ENCODE measurements around the gene STAC. TPM values are rescaled to one million over a fixed set of nuclear protein-coding genes. Genes with fewer than 3 reads are reported as not detected.
"Not testable (repeated sequence)": the region's sequence is repeated elsewhere in the genome, so short reads cannot be mapped to it uniquely, and the experiment has no call there.

STAC gene
- total and polyA plus RNA-seq, 4 donors: 4.5 to 27.9 (median 7.3) TPM

DNA sequence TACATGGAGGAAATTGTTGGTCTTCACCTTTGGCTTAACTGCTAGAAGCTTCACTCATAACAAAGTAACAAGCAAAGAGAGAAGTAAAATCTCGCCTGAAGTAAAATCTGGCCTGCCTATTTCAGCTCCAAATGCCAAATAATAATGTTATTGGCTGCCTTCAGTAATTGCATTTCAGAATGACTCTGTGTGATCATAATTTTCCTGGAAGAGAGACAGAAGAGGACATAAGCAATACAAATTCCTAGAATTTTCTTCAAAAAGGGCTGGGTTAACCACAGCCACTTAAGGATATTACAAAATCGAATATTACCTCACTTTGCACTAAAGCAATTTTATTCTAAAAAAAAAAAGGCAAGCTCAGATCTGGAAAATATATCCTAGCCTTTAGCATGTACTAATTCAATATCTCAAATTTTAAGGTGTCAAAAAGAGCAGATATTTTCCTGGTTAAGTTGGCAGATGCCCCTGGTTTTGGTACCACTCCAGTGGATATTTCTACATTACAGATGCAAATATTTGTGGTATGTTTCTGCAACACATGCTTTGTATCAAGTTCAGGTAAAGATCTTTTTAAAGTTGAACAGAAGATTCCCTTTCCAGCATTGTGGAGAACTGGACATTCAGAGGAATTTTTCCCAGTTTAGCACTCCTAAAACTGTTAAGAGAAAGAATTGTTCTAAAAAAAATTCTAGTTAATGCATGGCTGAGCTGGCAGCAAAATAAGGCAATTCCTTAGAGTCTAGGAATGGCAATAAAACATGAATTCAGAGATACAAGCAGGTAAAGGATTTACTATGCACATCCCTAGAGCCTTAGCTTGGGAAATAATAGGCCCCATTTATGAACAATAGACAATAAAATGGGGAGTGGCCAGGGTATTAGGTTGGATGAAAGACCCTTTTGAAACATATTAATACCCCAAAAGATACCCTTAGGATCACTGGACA, 116.7 kb downstream of the STAC start:
- no CpG with 5 or more reads among the region's 2 CpGs for WGBS (ENCODE audit: insufficient coverage)
- peak in 1 of 6 donors; percentile 38 for DNase-seq (ENCODE audit: low read depth in 4 of 6, low spot score in 6 of 6)
- no peak overlapping the region for H3K27ac ChIP-seq (ENCODE audit: low read depth, low read length)

DNA sequence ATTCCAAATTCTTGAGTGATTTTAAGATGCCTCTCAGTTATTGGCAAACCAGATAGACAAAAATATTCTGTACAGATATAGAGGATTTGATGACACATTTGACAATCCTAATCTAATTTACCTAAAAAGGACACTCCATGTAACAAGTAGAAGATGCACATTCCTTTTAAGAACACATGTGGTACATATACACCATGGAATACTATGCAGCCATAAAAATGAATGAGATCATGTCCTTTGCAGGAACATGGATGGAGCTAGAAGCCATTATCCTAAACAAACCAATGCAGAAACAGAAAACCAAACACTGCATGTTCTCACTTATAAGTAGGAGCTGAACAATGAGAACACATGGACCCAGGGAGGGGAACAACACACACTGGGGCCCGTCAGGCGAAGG, 119.7 kb downstream of the STAC start:
- not testable (repeated sequence) for H3K36me3 ChIP-seq (ENCODE audit: control insufficient read depth, insufficient read depth, low read length); H3K4me1 ChIP-seq (ENCODE audit: control insufficient read depth, insufficient read depth, low read length); H3K27ac ChIP-seq (ENCODE audit: low read depth, low read length); H3K9me3 ChIP-seq (ENCODE audit: control insufficient read depth, insufficient read depth, low read length); DNase-seq (ENCODE audit: low read depth in 4 of 6, low spot score in 6 of 6); H3K27me3 ChIP-seq (ENCODE audit: control insufficient read depth, insufficient read depth, low read length); H3K4me3 ChIP-seq (ENCODE audit: low read depth, low read length)
- no CpG with 5 or more reads among the region's 2 CpGs for WGBS (ENCODE audit: insufficient coverage)

More for the DNA sequence above, 116.7 kb downstream of the STAC start:
- no peaks in the 10 kb centered on the region for H3K27me3 ChIP-seq (ENCODE audit: control insufficient read depth, insufficient read depth, low read length)
- no peak overlapping the region for H3K4me3 ChIP-seq (ENCODE audit: low read depth, low read length)
- no peaks in the 10 kb centered on the region for H3K4me1 ChIP-seq (ENCODE audit: control insufficient read depth, insufficient read depth, low read length)
- H3K36me3 ChIP-seq (ENCODE audit: control insufficient read depth, insufficient read depth, low read length): no peaks in the 10 kb centered on the region
- H3K9me3 ChIP-seq (ENCODE audit: control insufficient read depth, insufficient read depth, low read length): no peaks in the 10 kb centered on the region

DNA sequence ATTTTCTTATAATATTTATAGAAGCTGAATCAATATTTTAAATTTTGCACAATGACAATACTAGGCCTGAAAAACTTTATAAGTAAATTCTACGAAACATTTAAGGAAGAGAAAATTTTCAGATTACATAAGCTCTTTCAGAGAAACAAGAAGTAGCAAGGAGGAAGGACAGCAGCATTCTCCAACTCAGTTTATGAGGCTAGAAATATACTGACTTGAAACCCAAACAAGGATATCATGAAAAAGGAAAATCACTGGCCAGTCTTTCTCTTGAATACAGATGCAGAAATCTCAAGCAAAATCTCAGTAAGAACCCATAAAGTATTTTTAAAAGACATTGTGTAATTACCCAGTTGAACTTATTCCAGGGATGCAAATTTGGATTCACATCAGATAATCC, 121.3 kb downstream of the STAC start:
- no peaks in the 10 kb centered on the region for H3K4me1 ChIP-seq (ENCODE audit: control insufficient read depth, insufficient read depth, low read length)
- no peak overlapping the region for H3K27ac ChIP-seq (ENCODE audit: low read depth, low read length)
- H3K36me3 ChIP-seq (ENCODE audit: control insufficient read depth, insufficient read depth, low read length): no peaks in the 10 kb centered on the region
- no CpG with 5 or more reads among the region's 1 CpG for WGBS (ENCODE audit: insufficient coverage)
- no peak overlapping the region for H3K4me3 ChIP-seq (ENCODE audit: low read depth, low read length)
- no peak for DNase-seq (ENCODE audit: low read depth in 4 of 6, low spot score in 6 of 6)
- no peaks in the 10 kb centered on the region for H3K27me3 ChIP-seq (ENCODE audit: control insufficient read depth, insufficient read depth, low read length)
- no peaks in the 10 kb centered on the region for H3K9me3 ChIP-seq (ENCODE audit: control insufficient read depth, insufficient read depth, low read length)

DNA sequence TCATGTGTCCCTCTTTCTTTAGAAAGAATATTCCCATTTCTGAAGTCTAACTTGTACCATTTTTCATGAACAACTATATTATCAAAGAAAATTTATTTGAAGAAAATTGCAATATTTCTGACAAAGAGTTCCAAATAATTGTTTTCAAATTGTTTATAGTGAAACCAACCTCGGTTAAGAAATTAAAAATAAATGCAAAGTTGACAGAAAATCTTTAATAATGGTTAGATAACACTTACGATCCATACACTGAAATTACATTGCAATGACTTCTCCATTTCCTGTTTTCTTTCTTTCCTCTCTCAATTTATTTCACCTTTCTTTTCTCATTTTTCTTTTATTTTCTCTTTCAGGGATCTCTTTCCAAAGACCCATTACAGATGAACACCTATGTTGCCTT, 125.1 kb downstream of the STAC start:
- H3K27ac ChIP-seq (ENCODE audit: low read depth, low read length): no peak overlapping the region
- H3K27me3 ChIP-seq (ENCODE audit: control insufficient read depth, insufficient read depth, low read length): no peaks in the 10 kb centered on the region
- no peaks in the 10 kb centered on the region for H3K36me3 ChIP-seq (ENCODE audit: control insufficient read depth, insufficient read depth, low read length)
- no peak overlapping the region for H3K4me3 ChIP-seq (ENCODE audit: low read depth, low read length)
- no peak for DNase-seq (ENCODE audit: low read depth in 4 of 6, low spot score in 6 of 6)
- no peaks in the 10 kb centered on the region for H3K9me3 ChIP-seq (ENCODE audit: control insufficient read depth, insufficient read depth, low read length)
- no CpG with 5 or more reads among the region's 2 CpGs for WGBS (ENCODE audit: insufficient coverage)
- no peaks in the 10 kb centered on the region for H3K4me1 ChIP-seq (ENCODE audit: control insufficient read depth, insufficient read depth, low read length)

DNA sequence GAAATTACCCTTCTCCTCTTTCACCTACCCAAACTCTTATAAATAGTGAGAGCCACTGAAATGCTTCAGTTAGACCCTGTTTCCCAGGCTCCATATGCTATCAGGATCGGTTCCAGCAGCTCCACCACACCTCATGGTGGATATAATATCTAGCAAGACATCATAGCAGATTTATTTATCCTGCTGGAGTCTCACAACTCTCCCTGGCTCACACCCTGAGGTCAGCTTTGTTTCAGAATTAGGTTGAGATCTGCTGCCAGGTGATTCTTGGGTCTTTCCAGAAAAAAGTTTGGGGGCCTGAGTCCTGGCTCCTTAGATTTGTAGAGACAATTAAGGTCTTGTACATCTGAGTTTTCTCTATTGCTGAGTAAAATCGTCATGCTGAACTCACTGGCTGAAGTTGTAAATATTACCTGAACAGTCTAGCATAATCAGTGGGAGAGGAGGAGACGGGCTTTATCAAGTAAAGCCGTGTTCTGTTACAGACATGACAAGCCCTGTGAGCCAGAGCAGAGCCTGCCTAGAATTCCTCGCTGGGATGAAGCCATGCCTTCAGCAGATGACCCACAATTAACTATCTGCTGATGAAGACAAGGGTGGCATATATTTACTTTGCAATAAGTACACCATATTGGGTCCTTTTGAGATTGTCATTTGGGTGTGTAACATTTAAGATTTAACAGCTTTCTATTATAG, 131.6 kb downstream of the STAC start:
- Histone ChIP-seq H3K4me3 (ENCODE audit: low read depth, low read length) (no peak overlapping the region), H3K27me3 (ENCODE audit: control insufficient read depth, insufficient read depth, low read length) (no peaks in the 10 kb centered on the region), H3K36me3 (ENCODE audit: control insufficient read depth, insufficient read depth, low read length) (no peaks in the 10 kb centered on the region), H3K4me1 (ENCODE audit: control insufficient read depth, insufficient read depth, low read length) (no peaks in the 10 kb centered on the region), H3K9me3 (ENCODE audit: control insufficient read depth, insufficient read depth, low read length) (no peaks in the 10 kb centered on the region), H3K27ac (ENCODE audit: low read depth, low read length) (no peak overlapping the region)
- 93% methylated on average over 3 of the region's 5 CpGs for WGBS (ENCODE audit: insufficient coverage)
- DNase-seq (ENCODE audit: low read depth in 4 of 6, low spot score in 6 of 6): no peak

DNA sequence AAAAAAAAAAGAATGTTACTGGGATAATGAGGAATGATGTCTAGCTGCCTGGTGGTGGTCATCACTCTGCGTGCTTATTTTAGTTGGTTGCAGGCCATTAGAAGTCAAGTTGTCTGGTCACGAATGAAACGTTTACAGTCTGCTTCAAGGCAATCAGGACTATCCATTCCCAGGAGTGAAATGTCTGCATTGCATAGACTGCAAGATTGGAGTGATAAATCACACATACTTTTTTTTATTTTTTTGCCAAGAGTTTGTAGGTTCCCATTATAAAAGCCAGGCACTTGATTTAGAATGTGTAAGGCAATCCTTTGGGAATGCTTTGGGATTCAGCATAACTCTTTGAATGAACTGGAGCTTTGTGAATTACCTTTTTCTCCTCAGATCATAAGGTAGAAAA, 132.3 kb downstream of the STAC start:
- H3K27me3 ChIP-seq (ENCODE audit: control insufficient read depth, insufficient read depth, low read length): no peaks in the 10 kb centered on the region
- H3K36me3 ChIP-seq (ENCODE audit: control insufficient read depth, insufficient read depth, low read length): no peaks in the 10 kb centered on the region
- 83% methylated on average over 2 of the region's 3 CpGs for WGBS (ENCODE audit: insufficient coverage)
- no peak overlapping the region for H3K27ac ChIP-seq (ENCODE audit: low read depth, low read length)
- no peaks in the 10 kb centered on the region for H3K9me3 ChIP-seq (ENCODE audit: control insufficient read depth, insufficient read depth, low read length)
- DNase-seq (ENCODE audit: low read depth in 4 of 6, low spot score in 6 of 6): peak in 1 of 6 donors; percentile 59
- H3K4me3 ChIP-seq (ENCODE audit: low read depth, low read length): no peak overlapping the region
- no peaks in the 10 kb centered on the region for H3K4me1 ChIP-seq (ENCODE audit: control insufficient read depth, insufficient read depth, low read length)

DNA sequence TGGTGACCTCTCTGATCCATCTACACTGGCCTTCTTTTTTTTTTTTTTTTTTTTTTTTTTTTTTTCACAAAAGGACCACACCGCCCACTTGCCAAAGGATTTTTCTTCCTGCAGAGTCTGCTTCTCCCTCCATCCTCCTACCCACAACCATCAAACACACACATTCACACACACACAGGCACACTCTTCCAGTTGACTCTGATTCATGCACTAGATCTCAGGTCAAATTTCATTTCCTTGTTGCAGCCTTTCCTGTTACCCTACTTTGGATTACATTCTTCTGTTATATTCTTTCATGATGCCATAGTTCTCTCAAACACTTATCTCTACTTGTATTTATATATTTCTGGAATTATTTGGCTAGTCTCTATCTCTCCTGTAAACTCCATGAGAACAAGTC, 133.9 kb downstream of the STAC start:
- no peaks in the 10 kb centered on the region for H3K4me1 ChIP-seq (ENCODE audit: control insufficient read depth, insufficient read depth, low read length)
- WGBS (ENCODE audit: insufficient coverage): 83% methylated on average over 1 of the region's 1 CpG

DNA sequence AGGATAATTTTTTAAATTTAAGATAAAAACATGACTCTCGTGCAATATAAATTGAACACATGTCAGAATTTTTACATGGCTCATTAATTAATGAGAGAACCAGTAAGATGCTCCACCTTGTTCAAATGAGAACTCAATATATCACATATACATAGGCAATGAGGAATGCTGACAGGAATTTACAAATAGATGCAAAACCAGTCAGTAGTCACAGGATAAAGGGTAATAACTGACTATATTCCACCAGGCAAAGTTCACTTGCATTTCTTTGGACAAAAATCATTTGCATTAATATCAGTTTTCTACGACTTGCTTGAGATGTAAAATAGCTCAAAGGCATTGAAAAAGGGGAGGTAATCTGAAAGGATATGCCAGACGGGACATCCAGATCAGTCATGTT, 139.4 kb downstream of the STAC start:
- Histone ChIP-seq H3K4me1 (ENCODE audit: control insufficient read depth, insufficient read depth, low read length) (no peaks in the 10 kb centered on the region), H3K4me3 (ENCODE audit: low read depth, low read length) (no peak overlapping the region), H3K9me3 (ENCODE audit: control insufficient read depth, insufficient read depth, low read length) (no peaks in the 10 kb centered on the region), H3K27ac (ENCODE audit: low read depth, low read length) (no peak overlapping the region), H3K27me3 (ENCODE audit: control insufficient read depth, insufficient read depth, low read length) (no peaks in the 10 kb centered on the region), H3K36me3 (ENCODE audit: control insufficient read depth, insufficient read depth, low read length) (no peaks in the 10 kb centered on the region)
- no CpG with 5 or more reads among the region's 3 CpGs for WGBS (ENCODE audit: insufficient coverage)
- no peak for DNase-seq (ENCODE audit: low read depth in 4 of 6, low spot score in 6 of 6)

More for the DNA sequence above, 133.9 kb downstream of the STAC start:
- no peaks in the 10 kb centered on the region for H3K27me3 ChIP-seq (ENCODE audit: control insufficient read depth, insufficient read depth, low read length)
- DNase-seq (ENCODE audit: low read depth in 4 of 6, low spot score in 6 of 6): no peak
- H3K27ac ChIP-seq (ENCODE audit: low read depth, low read length): no peak overlapping the region
- no peaks in the 10 kb centered on the region for H3K9me3 ChIP-seq (ENCODE audit: control insufficient read depth, insufficient read depth, low read length)
- H3K36me3 ChIP-seq (ENCODE audit: control insufficient read depth, insufficient read depth, low read length): no peaks in the 10 kb centered on the region
- H3K4me3 ChIP-seq (ENCODE audit: low read depth, low read length): no peak overlapping the region

DNA sequence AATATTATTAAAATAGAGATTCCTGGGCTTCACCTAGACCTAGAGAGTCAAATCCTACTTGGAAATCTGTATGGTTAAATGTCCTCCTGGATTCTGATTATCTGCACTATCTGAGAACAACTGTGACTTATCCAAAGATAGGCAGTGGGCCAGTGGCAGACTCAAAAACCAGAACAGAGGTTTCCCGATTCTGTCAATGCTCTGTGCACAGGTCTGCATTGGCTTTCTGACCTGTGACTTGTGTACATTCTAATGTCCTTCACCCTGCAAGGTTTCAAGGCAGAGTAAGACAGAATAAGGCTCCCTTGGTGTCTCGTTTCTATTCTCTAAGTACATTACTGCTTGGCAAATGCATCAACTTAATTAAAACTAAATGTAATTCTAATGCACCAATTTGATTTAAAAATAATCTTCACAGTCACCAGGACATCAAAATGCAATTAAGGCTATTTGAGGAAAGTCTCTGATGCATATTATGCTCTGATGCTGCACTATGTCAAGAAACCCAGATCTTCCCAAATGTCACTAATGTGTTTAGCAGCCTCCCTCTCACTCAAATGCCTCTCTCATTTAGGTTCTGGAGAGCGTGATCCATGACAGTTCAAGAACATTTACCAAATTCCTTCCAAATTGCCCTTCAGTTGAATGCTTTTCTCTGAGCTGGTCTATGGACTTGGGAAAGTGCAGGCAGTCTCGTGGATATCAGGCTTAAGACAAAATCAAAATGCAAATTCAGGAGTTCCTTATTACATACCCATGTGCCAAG, 140.1 kb downstream of the STAC start:
- DNase-seq (ENCODE audit: low read depth in 4 of 6, low spot score in 6 of 6): peak in 1 of 6 donors; percentile 84
- no peak overlapping the region for H3K4me3 ChIP-seq (ENCODE audit: low read depth, low read length)
- no peaks in the 10 kb centered on the region for H3K36me3 ChIP-seq (ENCODE audit: control insufficient read depth, insufficient read depth, low read length)
- H3K27ac ChIP-seq (ENCODE audit: low read depth, low read length): no peak overlapping the region
- H3K27me3 ChIP-seq (ENCODE audit: control insufficient read depth, insufficient read depth, low read length): no peaks in the 10 kb centered on the region
- 48% methylated on average over 2 of the region's 4 CpGs for WGBS (ENCODE audit: insufficient coverage)
- H3K9me3 ChIP-seq (ENCODE audit: control insufficient read depth, insufficient read depth, low read length): no peaks in the 10 kb centered on the region
- H3K4me1 ChIP-seq (ENCODE audit: control insufficient read depth, insufficient read depth, low read length): no peaks in the 10 kb centered on the region

Measured in spinal cord (tissue), 10 donors.